ENCODE results near the gene OR2H2.

The OR2H2 gene

GRCh38 chr6:29590218-29590808 is 5.4 kb downstream of the OR2H2 start:
- DNase-seq = no peak
- intact Hi-C loops (cut with DNase I) = no loop called here

GRCh38 chr6:29591677-29592076 is 6.8 kb downstream of the OR2H2 start:
- no peak for DNase-seq
- intact Hi-C loops (cut with DNase I) = no loop called here

- DNase-seq = no peak
- intact Hi-C loops (cut with DNase I) = no loop called here
Measured at GRCh38 chr6:29593199-29593855, 8.4 kb downstream of the OR2H2 start.

- intact Hi-C loops (cut with DNase I) = no loop called here
- no peak for DNase-seq
Measured at GRCh38 chr6:29596381-29596900, 11.5 kb downstream of the OR2H2 start.

- DNase-seq = no peak
- intact Hi-C loops (cut with DNase I) = no loop called here
Measured at GRCh38 chr6:29597184-29597583, 12.3 kb downstream of the OR2H2 start.

- no peak for DNase-seq
- intact Hi-C loops (cut with DNase I) = no loop called here
Measured at GRCh38 chr6:29598172-29598747, 13.3 kb downstream of the OR2H2 start.

GRCh38 chr6:29602564-29603361 is 17.8 kb downstream of the OR2H2 start:
- intact Hi-C loops (cut with DNase I) = no loop called here
- peak in 3 of 10 donors; percentile 44 to 88 (median 74) for DNase-seq

- no peak for DNase-seq
- intact Hi-C loops (cut with DNase I) = no loop called here
Measured at GRCh38 chr6:29603456-29603855, 18.5 kb downstream of the OR2H2 start.

GRCh38 chr6:29603930-29604329 is 19.0 kb downstream of the OR2H2 start:
- DNase-seq = no peak
- intact Hi-C loops (cut with DNase I) = no loop called here

GRCh38 chr6:29608131-29608530 is 23.2 kb downstream of the OR2H2 start:
- intact Hi-C loops (cut with DNase I) = no loop called here
- DNase-seq = no peak

GRCh38 chr6:29610540-29610939 is 25.6 kb downstream of the OR2H2 start:
- DNase-seq = no peak
- intact Hi-C loops (cut with DNase I) = no loop called here

- no peak for DNase-seq
- intact Hi-C loops (cut with DNase I) = no loop called here
Measured at GRCh38 chr6:29611426-29611825, 26.5 kb downstream of the OR2H2 start.

GRCh38 chr6:29617782-29618554 is 33.0 kb downstream of the OR2H2 start:
- intact Hi-C loops (cut with DNase I) = no loop called here
- DNase-seq = no peak

GRCh38 chr6:29619578-29620160 is 34.7 kb downstream of the OR2H2 start:
- DNase-seq = no peak
- intact Hi-C loops (cut with DNase I) = no loop called here

- intact Hi-C loops (cut with DNase I) = no loop called here
- no peak for DNase-seq
Measured at GRCh38 chr6:29620630-29621029, 35.7 kb downstream of the OR2H2 start.

GRCh38 chr6:29624520-29624961 is 39.6 kb downstream of the OR2H2 start:
- intact Hi-C loops (cut with DNase I) = no loop called here
- no peak for DNase-seq

GRCh38 chr6:29625337-29625930 is 40.5 kb downstream of the OR2H2 start:
- intact Hi-C loops (cut with DNase I) = no loop called here
- DNase-seq = no peak

GRCh38 chr6:29626948-29627754 is 42.2 kb downstream of the OR2H2 start:
- no peak for DNase-seq
- intact Hi-C loops (cut with DNase I) = no loop called here

Data from posterior cingulate gyrus (tissue), 11 donors.